ENCODE measurements around the gene EVA1C.

DNA sequence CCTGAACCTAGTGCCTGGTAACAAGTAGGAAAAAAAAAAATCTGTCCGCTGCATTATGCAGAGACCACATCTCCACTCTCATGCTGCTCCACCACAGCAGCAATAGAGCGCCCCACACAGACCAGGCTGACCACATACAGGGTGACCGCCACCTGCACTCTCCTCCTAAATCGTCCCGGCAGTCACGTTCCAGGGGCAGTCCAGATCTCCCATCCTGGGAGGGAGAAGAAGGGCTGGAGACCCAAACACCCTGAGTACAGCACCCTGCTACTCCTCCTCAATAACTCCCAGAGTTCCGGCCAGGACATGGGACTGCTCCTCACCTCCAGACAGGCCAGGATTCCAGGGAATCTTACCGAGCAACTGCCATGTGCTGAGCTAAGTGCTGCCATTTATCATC, 35.0 kb upstream of the EVA1C start:
- TF ChIP-seq, protein P1, sequence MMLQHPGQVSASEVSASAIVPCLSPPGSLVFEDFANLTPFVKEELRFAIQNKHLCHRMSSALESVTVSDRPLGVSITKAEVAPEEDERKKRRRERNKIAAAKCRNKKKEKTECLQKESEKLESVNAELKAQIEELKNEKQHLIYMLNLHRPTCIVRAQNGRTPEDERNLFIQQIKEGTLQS (IDR thresholded peaks at IDR 0.05; ENCODE audit: borderline replicate concordance, extremely low read depth, low read depth, low read length), result no peak
- no peak for TF ChIP-seq POLR2A (IDR thresholded peaks at IDR 0.05; ENCODE audit: low read depth, low read length)
- TF ChIP-seq NR2C2 (IDR thresholded peaks at IDR 0.05; ENCODE audit: borderline replicate concordance, control insufficient read depth, insufficient read length, low read depth), result no peak
